HepG2 (cell line): ENCODE data around the gene HOXA6. TPM values are rescaled to one million over a fixed set of nuclear protein-coding genes. Genes with fewer than 3 reads are reported as not detected.

ENCODE experiments used
- FIP1L1 ChIP-seq: fragments of 200-400 bp; formaldehyde crosslinking; IDR thresholded peaks from 2 replicates; pipeline ENCODE4 v1.6.1; 2018; ENCODE audit warnings: low read depth, mild to moderate bottlenecking, low read length, moderate library complexity, borderline replicate concordance; ENCODE audit not compliant: insufficient read depth
- HOXA7 ChIP-seq: sonication (generic); formaldehyde crosslinking; IDR thresholded peaks from 2 replicates; pipeline ENCODE4 v1.8.1; 2022; ENCODE audit warnings: mild to moderate bottlenecking, missing genetic modification reagents, moderate library complexity
- KMT2A ChIP-seq: sonication (generic); formaldehyde crosslinking; IDR thresholded peaks from 2 replicates; pipeline ENCODE4 v1.4.0; 2020; ENCODE audit warnings: missing genetic modification reagents
- MIXL1 ChIP-seq: IDR thresholded peaks from 2 replicates; pipeline ENCODE4 v1.6.1; 2016
- MTA1 ChIP-seq: sonication (generic); formaldehyde crosslinking; IDR thresholded peaks from 2 replicates; pipeline ENCODE4 v1.4.0; 2020; ENCODE audit warnings: missing genetic modification reagents, mild to moderate bottlenecking, borderline replicate concordance
- NFIC ChIP-seq: IDR thresholded peaks from 2 replicates; pipeline ENCODE4 v1.6.1; 2012; ENCODE audit warnings: mild to moderate bottlenecking, low read length, inconsistent platforms
- PHF5A ChIP-seq: IDR thresholded peaks from one replicate; pipeline ENCODE4 v1.6.1; 2018; ENCODE audit warnings: low read depth, missing genetic modification reagents; ENCODE audit not compliant: unreplicated experiment
- ZFP1 ChIP-seq: IDR thresholded peaks from 2 replicates; pipeline ENCODE4 v1.6.1; 2016
- ZNF136 ChIP-seq: sonication (generic); formaldehyde crosslinking; IDR thresholded peaks from 2 replicates; pipeline ENCODE4 v1.8.1; 2022; ENCODE audit warnings: low read depth, mild to moderate bottlenecking, moderate library complexity, missing genetic modification reagents
- ZNF263 ChIP-seq: sonication (generic); formaldehyde crosslinking; IDR thresholded peaks from 2 replicates; pipeline ENCODE4 v1.4.0; 2020; ENCODE audit warnings: missing genetic modification reagents
- ZNF281 ChIP-seq: sonication (generic); formaldehyde crosslinking; IDR thresholded peaks from 2 replicates; pipeline ENCODE4 v1.4.0; 2020; ENCODE audit warnings: missing genetic modification reagents, borderline replicate concordance
- ZNF577 ChIP-seq: sonication (generic); formaldehyde crosslinking; IDR thresholded peaks from 2 replicates; pipeline ENCODE4 v1.4.0; 2020; ENCODE audit warnings: mild to moderate bottlenecking, low read depth, missing genetic modification reagents, borderline replicate concordance
- ZNF713 ChIP-seq: sonication (generic); formaldehyde crosslinking; IDR thresholded peaks from 2 replicates; pipeline ENCODE4 v1.4.0; 2020; ENCODE audit warnings: mild to moderate bottlenecking, missing genetic modification reagents
- ZNF737 ChIP-seq: sonication (generic); formaldehyde crosslinking; IDR thresholded peaks from 2 replicates; pipeline ENCODE4 v1.5.0; 2020; ENCODE audit warnings: missing genetic modification reagents, mild to moderate bottlenecking, borderline replicate concordance
- polyA plus RNA-seq, 8 experiments: library from polyadenylated mRNA; depleted of rRNA in 3 of 8; stranded (reverse) in 7 of 8; unstranded in 1 of 8; fragments of >200 nt; fragmentation: Illumina TruSeq in 4 of 8; extraction: Trizol in 4 of 8; gene quantifications; 2 replicates each; pipeline versions ENCODE4 v1.2.1 to v1.2.3, GENCODE V29; 2011 to 2016; ENCODE audit warnings: low read depth in 4 of 8, missing spikeins in 1 of 8, mixed read lengths in 1 of 8; ENCODE audit not compliant: insufficient read depth in 1 of 8
- total RNA-seq, 5 experiments: library from RNA; depleted of rRNA; stranded (reverse); fragments of >200 nt; fragmentation: Illumina TruSeq; extraction: Trizol; gene quantifications; 2 replicates each; pipeline ENCODE4 v1.2.3, GENCODE V29; 2016; ENCODE audit warnings: low read depth in 1 of 5
- TF ChIP-seq, protein P1 (sequence below): sonication (generic); formaldehyde crosslinking; IDR thresholded peaks from 2 replicates; pipeline ENCODE4 v1.5.1; 2020; ENCODE audit warnings: mild to moderate bottlenecking, missing genetic modification reagents, moderate library complexity
- TF ChIP-seq, protein P2 (sequence below): sonication (generic); formaldehyde crosslinking; IDR thresholded peaks from 2 replicates; pipeline ENCODE4 v1.8.0; 2022; ENCODE audit warnings: missing genetic modification reagents, mild to moderate bottlenecking, borderline replicate concordance
- TF ChIP-seq, protein P3 (sequence below): sonication (generic); formaldehyde crosslinking; IDR thresholded peaks from 2 replicates; pipeline ENCODE4 v1.4.0; 2020; ENCODE audit warnings: mild to moderate bottlenecking, low read depth, missing genetic modification reagents
- TF ChIP-seq, protein P4 (sequence below): sonication (generic); formaldehyde crosslinking; IDR thresholded peaks from 2 replicates; pipeline ENCODE4 v1.5.0; 2020; ENCODE audit warnings: missing genetic modification reagents, mild to moderate bottlenecking, borderline replicate concordance

HOXA6 gene
- total and polyA plus RNA-seq, 2 of the 13 experiments (the other 11 are each of a cell fraction or from before 2014, with no cell fraction given) = 1.3 to 1.5 TPM

DNA sequence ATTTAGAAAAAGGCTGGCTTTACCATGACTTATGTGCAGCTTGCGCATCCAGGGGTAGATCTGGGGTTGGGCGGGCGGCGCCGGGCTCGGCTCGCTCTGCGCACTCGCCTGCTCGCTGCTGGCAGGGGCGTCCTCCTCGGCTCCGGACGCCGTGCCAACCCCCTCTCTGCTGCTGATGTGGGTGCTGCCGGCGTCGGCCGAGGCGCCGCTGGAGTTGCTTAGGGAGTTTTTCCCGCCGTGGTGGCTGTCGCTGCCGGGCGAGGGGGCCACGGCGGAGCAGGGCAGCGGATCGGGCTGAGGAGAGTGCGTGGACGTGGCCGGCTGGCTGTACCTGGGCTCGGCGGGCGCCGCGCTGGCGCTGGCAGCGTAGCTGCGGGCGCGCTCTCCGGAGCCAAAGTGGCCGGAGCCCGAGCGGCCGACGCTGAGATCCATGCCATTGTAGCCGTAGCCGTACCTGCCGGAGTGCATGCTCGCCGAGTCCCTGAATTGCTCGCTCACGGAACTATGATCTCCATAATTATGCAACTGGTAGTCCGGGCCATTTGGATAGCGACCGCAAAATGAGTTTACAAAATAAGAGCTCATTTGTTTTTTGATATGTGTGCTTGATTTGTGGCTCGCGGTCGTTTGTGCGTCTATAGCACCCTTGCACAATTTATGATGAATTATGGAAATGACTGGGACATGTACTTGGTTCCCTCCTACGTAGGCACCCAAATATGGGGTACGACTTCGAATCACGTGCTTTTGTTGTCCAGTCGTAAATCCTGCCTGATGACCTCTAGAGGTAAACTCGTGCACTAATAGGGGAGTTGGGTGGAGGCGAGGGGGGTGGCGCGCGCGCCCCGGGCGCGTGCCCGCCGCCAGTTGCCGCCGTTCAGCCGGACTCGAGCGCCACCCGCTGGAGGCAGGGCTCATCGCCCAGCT lies 4.3 kb downstream of the HOXA6 start, which contains the start of gene HOXA5 (continued):
- TF ChIP-seq HOXA7 (CRISPR knock-in tag) = no peak
- TF ChIP-seq MTA1 (CRISPR knock-in tag) = no peak
- TF ChIP-seq ZFP1 = no peak
- TF ChIP-seq ZNF136 (CRISPR knock-in tag) = no peak
- TF ChIP-seq ZNF713 (CRISPR knock-in tag) = no peak
- TF ChIP-seq, protein P1, sequence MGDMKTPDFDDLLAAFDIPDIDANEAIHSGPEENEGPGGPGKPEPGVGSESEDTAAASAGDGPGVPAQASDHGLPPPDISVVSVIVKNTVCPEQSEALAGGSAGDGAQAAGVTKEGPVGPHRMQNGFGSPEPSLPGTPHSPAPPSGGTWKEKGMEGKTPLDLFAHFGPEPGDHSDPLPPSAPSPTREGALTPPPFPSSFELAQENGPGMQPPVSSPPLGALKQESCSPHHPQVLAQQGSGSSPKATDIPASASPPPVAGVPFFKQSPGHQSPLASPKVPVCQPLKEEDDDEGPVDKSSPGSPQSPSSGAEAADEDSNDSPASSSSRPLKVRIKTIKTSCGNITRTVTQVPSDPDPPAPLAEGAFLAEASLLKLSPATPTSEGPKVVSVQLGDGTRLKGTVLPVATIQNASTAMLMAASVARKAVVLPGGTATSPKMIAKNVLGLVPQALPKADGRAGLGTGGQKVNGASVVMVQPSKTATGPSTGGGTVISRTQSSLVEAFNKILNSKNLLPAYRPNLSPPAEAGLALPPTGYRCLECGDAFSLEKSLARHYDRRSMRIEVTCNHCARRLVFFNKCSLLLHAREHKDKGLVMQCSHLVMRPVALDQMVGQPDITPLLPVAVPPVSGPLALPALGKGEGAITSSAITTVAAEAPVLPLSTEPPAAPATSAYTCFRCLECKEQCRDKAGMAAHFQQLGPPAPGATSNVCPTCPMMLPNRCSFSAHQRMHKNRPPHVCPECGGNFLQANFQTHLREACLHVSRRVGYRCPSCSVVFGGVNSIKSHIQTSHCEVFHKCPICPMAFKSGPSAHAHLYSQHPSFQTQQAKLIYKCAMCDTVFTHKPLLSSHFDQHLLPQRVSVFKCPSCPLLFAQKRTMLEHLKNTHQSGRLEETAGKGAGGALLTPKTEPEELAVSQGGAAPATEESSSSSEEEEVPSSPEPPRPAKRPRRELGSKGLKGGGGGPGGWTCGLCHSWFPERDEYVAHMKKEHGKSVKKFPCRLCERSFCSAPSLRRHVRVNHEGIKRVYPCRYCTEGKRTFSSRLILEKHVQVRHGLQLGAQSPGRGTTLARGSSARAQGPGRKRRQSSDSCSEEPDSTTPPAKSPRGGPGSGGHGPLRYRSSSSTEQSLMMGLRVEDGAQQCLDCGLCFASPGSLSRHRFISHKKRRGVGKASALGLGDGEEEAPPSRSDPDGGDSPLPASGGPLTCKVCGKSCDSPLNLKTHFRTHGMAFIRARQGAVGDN = peak; percentile 64
- TF ChIP-seq PHF5A (CRISPR knock-in tag) = no peak
- no peak for TF ChIP-seq ZNF281 (CRISPR knock-in tag)
- TF ChIP-seq FIP1L1 = no peak
- no peak for TF ChIP-seq ZNF737 (CRISPR knock-in tag)
- TF ChIP-seq ZNF263 = no peak
- TF ChIP-seq KMT2A (CRISPR knock-in tag) = peak; percentile 37; the same call in 1 of the 2 replicates
- TF ChIP-seq, protein P2, sequence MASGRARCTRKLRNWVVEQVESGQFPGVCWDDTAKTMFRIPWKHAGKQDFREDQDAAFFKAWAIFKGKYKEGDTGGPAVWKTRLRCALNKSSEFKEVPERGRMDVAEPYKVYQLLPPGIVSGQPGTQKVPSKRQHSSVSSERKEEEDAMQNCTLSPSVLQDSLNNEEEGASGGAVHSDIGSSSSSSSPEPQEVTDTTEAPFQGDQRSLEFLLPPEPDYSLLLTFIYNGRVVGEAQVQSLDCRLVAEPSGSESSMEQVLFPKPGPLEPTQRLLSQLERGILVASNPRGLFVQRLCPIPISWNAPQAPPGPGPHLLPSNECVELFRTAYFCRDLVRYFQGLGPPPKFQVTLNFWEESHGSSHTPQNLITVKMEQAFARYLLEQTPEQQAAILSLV (CRISPR knock-in tag) = no peak
- TF ChIP-seq, protein P3, sequence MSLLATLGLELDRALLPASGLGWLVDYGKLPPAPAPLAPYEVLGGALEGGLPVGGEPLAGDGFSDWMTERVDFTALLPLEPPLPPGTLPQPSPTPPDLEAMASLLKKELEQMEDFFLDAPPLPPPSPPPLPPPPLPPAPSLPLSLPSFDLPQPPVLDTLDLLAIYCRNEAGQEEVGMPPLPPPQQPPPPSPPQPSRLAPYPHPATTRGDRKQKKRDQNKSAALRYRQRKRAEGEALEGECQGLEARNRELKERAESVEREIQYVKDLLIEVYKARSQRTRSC (CRISPR knock-in tag) = no peak
- TF ChIP-seq ZNF577 (CRISPR knock-in tag) = no peak
- TF ChIP-seq NFIC = no peak
- TF ChIP-seq MIXL1 (CRISPR knock-in tag) = peak; percentile 17; the same call in 1 of the 2 replicates
- TF ChIP-seq, protein P4, sequence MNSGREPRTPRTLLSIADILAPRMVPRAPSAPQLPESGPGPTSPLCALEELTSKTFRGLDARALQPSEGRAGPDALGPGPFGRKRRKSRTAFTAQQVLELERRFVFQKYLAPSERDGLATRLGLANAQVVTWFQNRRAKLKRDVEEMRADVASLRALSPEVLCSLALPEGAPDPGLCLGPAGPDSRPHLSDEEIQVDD = no peak
